ENCODE measurements around the gene FGD4. TPM values are rescaled to one million over a fixed set of nuclear protein-coding genes. Genes with fewer than 3 reads are reported as not detected.

FGD4 gene
- total RNA-seq, 6 donors from 2014 or later = 44.0 to 78.6 (median 55.5) TPM

DNA sequence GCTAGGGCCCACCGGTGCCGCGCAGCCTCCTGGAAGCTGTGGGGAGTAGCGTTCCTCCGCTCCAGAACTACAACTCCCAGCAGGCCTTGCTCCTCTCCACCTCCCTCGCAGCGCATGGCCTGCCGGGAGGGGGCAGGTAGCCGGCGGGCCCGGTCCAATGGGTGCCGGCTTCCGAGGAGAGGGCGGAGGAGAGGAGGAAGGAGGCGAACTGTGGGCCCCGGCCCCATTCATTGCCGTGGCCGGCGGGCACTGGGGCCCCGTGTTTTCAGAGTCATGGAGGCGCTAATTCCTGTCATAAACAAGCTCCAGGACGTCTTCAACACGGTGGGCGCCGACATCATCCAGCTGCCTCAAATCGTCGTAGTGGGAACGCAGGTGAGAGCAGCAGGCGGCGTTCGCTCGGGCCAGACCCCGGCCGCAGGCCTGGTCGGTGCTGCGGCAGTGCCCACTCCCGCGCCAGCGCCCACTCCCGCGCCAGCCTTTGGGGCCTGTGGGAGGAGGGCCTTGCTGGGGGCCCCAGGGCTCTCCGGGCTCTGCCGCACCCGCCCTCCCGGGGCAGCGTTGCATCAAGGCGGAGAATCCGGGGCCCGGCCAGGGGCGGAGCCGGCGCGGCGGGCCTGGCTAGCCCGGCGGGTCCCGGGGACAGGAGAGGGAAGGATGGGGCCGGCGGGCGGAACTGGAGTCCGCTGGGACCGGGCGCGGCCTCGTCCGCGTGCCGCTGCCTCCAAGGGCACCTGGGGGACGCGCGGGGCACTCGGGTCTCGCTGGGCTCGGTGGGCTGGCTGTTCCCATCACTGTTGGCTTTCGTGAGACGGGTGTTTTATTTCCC, 279.9 kb downstream of the FGD4 start, which contains the start of gene DNM1L:
TSS of gene DNM1L (plus strand) at position 211 of the 829 bp plus-strand sequence. CDS start at position 274, 63 bp downstream.
- WGBS, 2 donors = 0 to 1% methylated on average over 8 to 55 of the region's 76 CpGs
- Histone ChIP-seq H3K4me3 (peak within 1 kb of the TSS; percentile 84 to 95 (median 90)), H3K4me1 (peaks cover 0 to 18% (median 11%) of the 10 kb centered on the region in 4 donors), H3K9me3 (no peaks in the 10 kb centered on the region), H3K27ac (peak within 1 kb of the TSS; percentile 91 to 97 (median 91)), H3K27me3 (no peaks in the 10 kb centered on the region), H3K36me3 (peaks cover 0 to 4% (median 2%) of the 10 kb centered on the region in 4 donors)
- ATAC-seq (ENCODE audit: low FRiP score in 2 of 2) (peak; percentile 99 to 100), DNase-seq (peak; percentile 96 to 97)
- TF ChIP-seq POLR2A (IDR thresholded peaks at IDR 0.05) (peak in 3 of 4 donors; percentile 73 to 90 (median 83)), EP300 (IDR thresholded peaks at IDR 0.05) (no peak), POLR2AphosphoS5 (IDR thresholded peaks at IDR 0.05) (peak; percentile 52 to 87)
- TF ChIP-seq, protein P1, sequence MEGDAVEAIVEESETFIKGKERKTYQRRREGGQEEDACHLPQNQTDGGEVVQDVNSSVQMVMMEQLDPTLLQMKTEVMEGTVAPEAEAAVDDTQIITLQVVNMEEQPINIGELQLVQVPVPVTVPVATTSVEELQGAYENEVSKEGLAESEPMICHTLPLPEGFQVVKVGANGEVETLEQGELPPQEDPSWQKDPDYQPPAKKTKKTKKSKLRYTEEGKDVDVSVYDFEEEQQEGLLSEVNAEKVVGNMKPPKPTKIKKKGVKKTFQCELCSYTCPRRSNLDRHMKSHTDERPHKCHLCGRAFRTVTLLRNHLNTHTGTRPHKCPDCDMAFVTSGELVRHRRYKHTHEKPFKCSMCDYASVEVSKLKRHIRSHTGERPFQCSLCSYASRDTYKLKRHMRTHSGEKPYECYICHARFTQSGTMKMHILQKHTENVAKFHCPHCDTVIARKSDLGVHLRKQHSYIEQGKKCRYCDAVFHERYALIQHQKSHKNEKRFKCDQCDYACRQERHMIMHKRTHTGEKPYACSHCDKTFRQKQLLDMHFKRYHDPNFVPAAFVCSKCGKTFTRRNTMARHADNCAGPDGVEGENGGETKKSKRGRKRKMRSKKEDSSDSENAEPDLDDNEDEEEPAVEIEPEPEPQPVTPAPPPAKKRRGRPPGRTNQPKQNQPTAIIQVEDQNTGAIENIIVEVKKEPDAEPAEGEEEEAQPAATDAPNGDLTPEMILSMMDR (IDR thresholded peaks at IDR 0.05) = peak in 4 of 6 experiments; percentile 13 to 49 (median 38)

DNA sequence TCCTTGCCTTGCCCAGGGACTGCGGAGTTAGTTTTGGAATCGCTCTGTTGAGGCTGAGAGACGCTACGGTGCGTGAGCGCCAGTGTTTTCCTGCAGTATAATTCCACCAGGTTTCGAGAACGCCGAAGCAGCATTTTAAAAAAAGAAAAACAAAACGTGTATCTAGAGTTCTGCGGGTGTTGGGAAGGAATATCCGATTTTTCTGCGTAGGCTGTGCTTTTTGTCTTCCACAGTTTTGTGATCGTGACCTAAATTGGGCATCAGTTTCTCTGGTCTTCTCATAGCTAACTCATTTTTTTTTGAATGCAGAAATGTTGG, 280.5 kb downstream of the FGD4 start:
- TF ChIP-seq, protein P1 (IDR thresholded peaks at IDR 0.05) = no peak
- TF ChIP-seq POLR2A (IDR thresholded peaks at IDR 0.05) (no peak), POLR2AphosphoS5 (IDR thresholded peaks at IDR 0.05) (no peak), EP300 (IDR thresholded peaks at IDR 0.05) (no peak)
- WGBS, 2 donors = 1 to 2% methylated on average over 14 of the region's 14 CpGs
- Histone ChIP-seq H3K27ac (peak overlapping the region; percentile 91 to 97 (median 91)), H3K27me3 (no peaks in the 10 kb centered on the region), H3K36me3 (peaks cover 0 to 4% (median 2%) of the 10 kb centered on the region in 4 donors), H3K4me3 (peak overlapping the region; percentile 84 to 95 (median 90)), H3K9me3 (no peaks in the 10 kb centered on the region), H3K4me1 (peaks cover 0 to 18% (median 11%) of the 10 kb centered on the region in 4 donors)
- DNase-seq (no peak), ATAC-seq (ENCODE audit: low FRiP score in 2 of 2) (no peak)

- Histone ChIP-seq H3K9me3 (no peaks in the 10 kb centered on the region), H3K27ac (peak overlapping the region in 2 of 4 donors; percentile 91 to 97), H3K36me3 (peaks cover 0 to 4% (median 2%) of the 10 kb centered on the region in 4 donors), H3K27me3 (no peaks in the 10 kb centered on the region), H3K4me3 (peak overlapping the region in 1 of 4 donors; percentile 84), H3K4me1 (peaks cover 0 to 18% (median 11%) of the 10 kb centered on the region in 4 donors)
- TF ChIP-seq EP300 (IDR thresholded peaks at IDR 0.05) = no peak
- TF ChIP-seq, protein P1 (IDR thresholded peaks at IDR 0.05) = no peak
- no peak for TF ChIP-seq POLR2A (IDR thresholded peaks at IDR 0.05)
- TF ChIP-seq POLR2AphosphoS5 (IDR thresholded peaks at IDR 0.05) = no peak
- no peak for ATAC-seq (ENCODE audit: low FRiP score in 2 of 2)
- DNase-seq = no peak
These were observed 281.4 kb downstream of the FGD4 start for GRCh38 chr12:32680787-32681186.

GRCh38 chr12:32681272-32681671, 281.9 kb downstream of the FGD4 start:
- no peak for DNase-seq
- peaks cover 0 to 18% (median 11%) of the 10 kb centered on the region in 4 donors for H3K4me1 ChIP-seq
- H3K27me3 ChIP-seq = no peaks in the 10 kb centered on the region
- no peak overlapping the region for H3K27ac ChIP-seq
- WGBS, 2 donors = 86 to 87% methylated on average over 11 of the region's 11 CpGs
- peaks cover 0 to 4% (median 2%) of the 10 kb centered on the region in 4 donors for H3K36me3 ChIP-seq
- H3K4me3 ChIP-seq = no peak overlapping the region
- ATAC-seq (ENCODE audit: low FRiP score in 2 of 2) = no peak
- H3K9me3 ChIP-seq = no peaks in the 10 kb centered on the region
- TF ChIP-seq POLR2A (IDR thresholded peaks at IDR 0.05) (no peak), POLR2AphosphoS5 (IDR thresholded peaks at IDR 0.05) (no peak), EP300 (IDR thresholded peaks at IDR 0.05) (no peak)
- TF ChIP-seq, protein P1 (IDR thresholded peaks at IDR 0.05) = no peak
